Measurements from ENCODE around the gene EPAS1.

Gene EPAS1

GRCh38 chr2:46273225-46273863 is 23.9 kb upstream of the EPAS1 start:
- no peak for DNase-seq (ENCODE audit: low read depth in 2 of 2)

GRCh38 chr2:46273919-46274318 is 23.3 kb upstream of the EPAS1 start:
- no peak for DNase-seq (ENCODE audit: low read depth in 2 of 2)

GRCh38 chr2:46274586-46274985 is 22.6 kb upstream of the EPAS1 start:
- DNase-seq (ENCODE audit: low read depth in 2 of 2), result no peak

GRCh38 chr2:46275995-46276394 is 21.2 kb upstream of the EPAS1 start:
- no peak for DNase-seq (ENCODE audit: low read depth in 2 of 2)

GRCh38 chr2:46276642-46277041 is 20.6 kb upstream of the EPAS1 start:
- DNase-seq (ENCODE audit: low read depth in 2 of 2), result no peak

GRCh38 chr2:46277431-46278190 is 19.6 kb upstream of the EPAS1 start:
- DNase-seq (ENCODE audit: low read depth in 2 of 2), result no peak

- no peak for DNase-seq (ENCODE audit: low read depth in 2 of 2)
These were observed 18.3 kb upstream of the EPAS1 start for GRCh38 chr2:46278952-46279351.

GRCh38 chr2:46281939-46282338 is 15.3 kb upstream of the EPAS1 start:
- DNase-seq (ENCODE audit: low read depth in 2 of 2), result no peak

- DNase-seq (ENCODE audit: low read depth in 2 of 2), result no peak
These were observed 13.5 kb upstream of the EPAS1 start for GRCh38 chr2:46283693-46284092.

GRCh38 chr2:46284260-46284659 is 12.9 kb upstream of the EPAS1 start:
- DNase-seq (ENCODE audit: low read depth in 2 of 2), result no peak

GRCh38 chr2:46284796-46285195 is 12.4 kb upstream of the EPAS1 start:
- DNase-seq (ENCODE audit: low read depth in 2 of 2), result no peak

GRCh38 chr2:46286715-46287114 is 10.5 kb upstream of the EPAS1 start:
- DNase-seq (ENCODE audit: low read depth in 2 of 2), result no peak

GRCh38 chr2:46290078-46290477 is 7.1 kb upstream of the EPAS1 start:
- no peak for DNase-seq (ENCODE audit: low read depth in 2 of 2)

GRCh38 chr2:46293466-46293865 is 3.7 kb upstream of the EPAS1 start:
- DNase-seq (ENCODE audit: low read depth in 2 of 2), result no peak

- DNase-seq (ENCODE audit: low read depth in 2 of 2), result no peak
These were observed 2.9 kb upstream of the EPAS1 start for GRCh38 chr2:46294176-46294836.

GRCh38 chr2:46296216-46296839 is 879 bp upstream of the EPAS1 start:
- DNase-seq (ENCODE audit: low read depth in 2 of 2), result no peak

- peak; percentile 58 to 63 for DNase-seq (ENCODE audit: low read depth in 2 of 2)
These were observed 502 bp downstream of the EPAS1 start for GRCh38 chr2:46297546-46298271.

GRCh38 chr2:46298272-46298521 is 990 bp downstream of the EPAS1 start:
- DNase-seq (ENCODE audit: low read depth in 2 of 2), result no peak

GRCh38 chr2:46298522-46299353 is 1.5 kb downstream of the EPAS1 start:
- DNase-seq (ENCODE audit: low read depth in 2 of 2), result no peak

GRCh38 chr2:46299365-46300263 is 2.4 kb downstream of the EPAS1 start:
- no peak for DNase-seq (ENCODE audit: low read depth in 2 of 2)
